ENCODE data around the gene MPP3.
A peak's percentile ranks its signal among the peaks of the same experiment; 100 is the strongest.

Gene MPP3

GRCh38 chr17:43832168-43832975 lies 574 bp downstream of the MPP3 start:
- no peak for DNase-seq (ENCODE audit: low read depth, low spot score)

DNA sequence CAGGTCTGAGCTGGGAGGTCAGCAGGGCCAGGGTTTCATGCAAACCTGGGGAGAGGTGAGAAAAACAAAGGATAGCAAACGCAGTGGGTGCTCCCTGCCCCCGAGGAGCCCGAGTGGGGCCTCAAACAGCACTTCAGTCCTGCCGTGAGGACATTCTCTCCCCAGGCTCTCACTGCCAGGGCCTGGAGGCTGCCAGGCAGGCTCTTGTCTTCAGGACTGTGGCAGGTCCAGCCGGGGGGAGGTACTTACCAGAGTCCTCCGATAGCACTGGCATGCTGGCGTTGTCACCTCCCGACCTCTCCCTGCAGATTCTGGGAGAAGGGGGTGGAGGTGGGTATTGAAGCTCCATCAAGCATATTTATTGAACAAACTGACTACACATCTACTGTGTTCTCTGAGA lies 1.3 kb downstream of the MPP3 start:
- DNase-seq (ENCODE audit: low read depth, low spot score) = no peak

GRCh38 chr17:43830510-43831140 lies 2.3 kb downstream of the MPP3 start:
- no peak for DNase-seq (ENCODE audit: low read depth, low spot score)

- DNase-seq (ENCODE audit: low read depth, low spot score) = no peak
Observed at GRCh38 chr17:43829738-43830137, 3.2 kb downstream of the MPP3 start.

DNA sequence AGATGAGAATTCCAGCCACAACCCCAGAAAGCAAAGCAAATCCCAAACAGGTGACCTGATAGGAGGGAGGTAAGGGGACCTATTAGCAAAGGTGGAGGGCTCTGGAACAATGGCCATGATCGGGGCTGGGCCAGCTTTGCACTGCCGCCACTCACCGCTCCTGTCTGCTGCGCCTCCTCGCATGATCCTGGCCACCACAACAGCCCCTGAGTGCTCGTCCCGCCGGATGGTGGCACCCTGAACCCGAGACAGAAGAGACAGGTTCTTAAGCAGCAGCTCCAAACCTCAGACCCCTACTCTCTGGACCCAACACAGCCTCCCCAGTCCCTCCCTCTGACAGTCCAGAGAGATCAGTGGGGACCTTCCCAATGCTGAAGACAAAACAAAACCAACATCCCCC lies 5.3 kb downstream of the MPP3 start:
- DNase-seq (ENCODE audit: low read depth, low spot score) = no peak

GRCh38 chr17:43826206-43826605 lies 6.7 kb downstream of the MPP3 start:
- DNase-seq (ENCODE audit: low read depth, low spot score) = no peak

- DNase-seq (ENCODE audit: low read depth, low spot score) = no peak
Observed at GRCh38 chr17:43825567-43825966, 7.4 kb downstream of the MPP3 start.

DNA sequence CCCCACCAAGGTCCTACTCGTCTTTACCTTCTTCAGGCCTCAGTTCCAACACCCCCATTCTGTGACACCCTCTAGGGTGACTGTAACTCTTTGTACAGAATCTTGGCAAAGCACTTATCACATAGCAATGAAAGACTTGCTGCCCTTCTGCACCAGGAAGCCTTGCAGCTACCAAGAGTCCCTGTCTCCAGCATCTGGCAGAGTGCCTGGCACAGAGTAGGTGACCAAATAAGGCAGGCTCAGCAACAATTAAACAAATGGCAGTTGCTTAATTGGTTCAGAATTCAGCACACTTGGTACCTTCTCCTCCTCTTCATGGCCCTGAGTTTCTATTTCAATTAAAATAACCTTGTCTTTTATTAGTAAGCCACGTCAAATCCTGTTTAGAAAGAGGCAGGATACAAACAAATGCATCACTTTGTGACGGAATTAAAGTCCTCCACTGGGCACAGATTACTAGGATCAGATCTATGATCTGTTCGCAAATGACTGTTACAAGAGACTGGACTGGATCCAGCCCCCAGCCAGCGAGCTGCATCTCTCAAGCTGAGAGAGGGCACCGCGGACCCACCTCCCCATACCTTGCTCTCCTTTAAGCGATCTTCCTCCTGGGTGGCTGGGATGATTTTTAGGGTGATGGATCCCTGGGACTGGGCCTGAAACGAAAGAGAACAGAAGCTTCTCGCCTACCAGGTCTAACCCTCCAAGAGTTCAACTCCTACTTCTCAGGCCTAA lies 9.4 kb downstream of the MPP3 start:
- no peak for DNase-seq (ENCODE audit: low read depth, low spot score)

DNA sequence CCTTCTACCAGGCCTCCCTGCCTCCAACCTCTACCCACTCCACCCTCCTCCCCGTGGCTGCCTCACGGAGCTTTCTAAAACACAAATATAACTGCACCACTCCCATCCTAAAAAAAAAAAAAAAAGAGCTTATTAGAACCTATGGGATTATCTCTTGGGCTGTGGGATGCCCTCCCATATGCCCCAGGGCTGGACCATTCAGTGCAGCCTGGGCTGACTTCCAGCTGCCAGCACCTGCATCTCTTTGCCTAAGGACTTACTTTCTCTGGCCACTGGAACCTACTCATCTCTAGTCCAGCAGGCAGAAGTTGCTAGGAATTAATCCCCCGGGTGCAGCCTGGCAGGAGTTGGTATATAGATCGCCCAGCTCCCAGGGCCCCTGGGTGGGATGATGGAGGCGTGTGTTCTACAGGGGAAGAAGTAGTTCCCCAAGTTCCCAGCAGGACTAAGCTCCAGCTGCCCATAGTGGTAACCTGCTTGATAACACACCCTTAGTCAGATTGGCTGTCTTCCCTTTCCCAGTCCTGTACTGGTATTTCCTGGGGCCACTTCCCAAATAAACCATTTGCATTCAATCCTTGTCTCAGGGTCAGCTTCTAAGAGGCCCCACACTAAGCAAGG lies 10.3 kb downstream of the MPP3 start:
- DNase-seq (ENCODE audit: low read depth, low spot score) = no peak

GRCh38 chr17:43820759-43821158 lies 12.2 kb downstream of the MPP3 start:
- no peak for DNase-seq (ENCODE audit: low read depth, low spot score)

GRCh38 chr17:43818966-43819365 lies 14.0 kb downstream of the MPP3 start:
- no peak for DNase-seq (ENCODE audit: low read depth, low spot score)

GRCh38 chr17:43817826-43818225 lies 15.1 kb downstream of the MPP3 start:
- no peak for DNase-seq (ENCODE audit: low read depth, low spot score)

- DNase-seq (ENCODE audit: low read depth, low spot score) = no peak
Observed at GRCh38 chr17:43816336-43817320, 16.3 kb downstream of the MPP3 start.

DNA sequence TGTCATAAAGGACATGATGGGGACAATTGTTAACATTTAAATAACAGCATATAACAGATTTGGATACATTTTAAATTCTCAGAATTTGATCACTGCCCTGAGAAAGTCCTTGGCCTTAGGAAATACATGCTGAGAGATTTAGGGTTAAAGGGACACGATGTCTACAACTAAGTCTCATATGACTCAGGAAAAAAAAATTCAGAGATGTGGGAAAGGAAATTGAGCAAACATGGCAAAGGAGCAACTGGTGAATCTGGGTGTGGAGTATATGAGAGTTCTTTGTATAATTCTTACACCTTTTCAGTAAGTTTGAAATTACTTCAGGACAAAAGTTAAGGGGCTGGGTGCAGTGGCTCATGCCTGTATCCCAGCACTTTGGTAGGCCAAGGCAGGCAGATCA lies 18.2 kb downstream of the MPP3 start:
- DNase-seq (ENCODE audit: low read depth, low spot score) = peak; percentile 17

DNA sequence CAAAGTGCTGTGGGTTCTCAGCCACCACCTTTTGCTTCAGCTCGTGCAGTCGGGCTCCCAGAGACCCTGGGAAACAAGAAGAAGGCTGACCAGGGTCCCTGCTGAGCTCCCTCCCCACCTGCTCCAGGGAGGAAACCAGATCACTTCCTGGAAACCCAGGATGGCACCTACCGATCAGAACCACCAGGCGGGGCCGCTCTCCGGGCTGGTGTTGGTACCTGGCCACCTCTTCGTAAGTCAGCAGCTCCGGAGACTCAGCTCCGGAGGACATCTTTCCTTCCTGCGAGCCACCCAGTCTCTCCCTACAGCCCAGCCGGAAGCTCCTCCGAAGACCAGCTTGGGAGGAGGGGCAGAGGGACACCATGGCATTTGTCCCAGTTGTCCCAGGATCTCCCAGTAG lies 18.9 kb downstream of the MPP3 start:
- DNase-seq (ENCODE audit: low read depth, low spot score) = no peak

GRCh38 chr17:43813386-43813785 lies 19.6 kb downstream of the MPP3 start:
- DNase-seq (ENCODE audit: low read depth, low spot score) = no peak

GRCh38 chr17:43812396-43813265 lies 20.3 kb downstream of the MPP3 start:
- DNase-seq (ENCODE audit: low read depth, low spot score) = no peak

GRCh38 chr17:43810823-43811222 lies 22.1 kb downstream of the MPP3 start:
- DNase-seq (ENCODE audit: low read depth, low spot score) = no peak

- no peak for DNase-seq (ENCODE audit: low read depth, low spot score)
Observed at GRCh38 chr17:43810226-43810715, 22.7 kb downstream of the MPP3 start.

GRCh38 chr17:43809121-43809520 lies 23.8 kb downstream of the MPP3 start:
- no peak for DNase-seq (ENCODE audit: low read depth, low spot score)
